Globus pallidus (tissue), 1 donor: ENCODE results near the gene DIP2A.
"Not testable (repeated sequence)": the region's sequence is repeated elsewhere in the genome, so short reads cannot be mapped to it uniquely, and the experiment has no call there.

Source experiments
- DNase-seq: peaks from one replicate; pipeline ENCODE4 v3.0.0-alpha.2; 2015; ENCODE audit warnings: low spot score

DIP2A gene

GRCh38 chr21:46482225-46482845 is 23.6 kb downstream of the DIP2A start:
- no peak for DNase-seq

GRCh38 chr21:46482846-46483231 is 24.1 kb downstream of the DIP2A start:
- DNase-seq, result no peak

- DNase-seq, result no peak
Observed at GRCh38 chr21:46483300-46484295, 24.9 kb downstream of the DIP2A start.

GRCh38 chr21:46486481-46487126 is 27.9 kb downstream of the DIP2A start:
- DNase-seq, result no peak

GRCh38 chr21:46489162-46489663 is 30.5 kb downstream of the DIP2A start:
- no peak for DNase-seq

- DNase-seq, result no peak
Observed at GRCh38 chr21:46489800-46490199, 31.1 kb downstream of the DIP2A start.

GRCh38 chr21:46491553-46491952 is 32.9 kb downstream of the DIP2A start:
- DNase-seq, result no peak

- DNase-seq, result no peak
Observed at GRCh38 chr21:46492851-46493250, 34.2 kb downstream of the DIP2A start.

GRCh38 chr21:46493828-46494227 is 35.1 kb downstream of the DIP2A start:
- DNase-seq, result no peak

GRCh38 chr21:46498335-46499050 is 39.8 kb downstream of the DIP2A start:
- no peak for DNase-seq

GRCh38 chr21:46500224-46500861 is 41.7 kb downstream of the DIP2A start:
- DNase-seq, result no peak

GRCh38 chr21:46503922-46504550 is 45.3 kb downstream of the DIP2A start:
- DNase-seq, result no peak

- no peak for DNase-seq
Observed at GRCh38 chr21:46504666-46505065, 46.0 kb downstream of the DIP2A start.

GRCh38 chr21:46507562-46507961 is 48.9 kb downstream of the DIP2A start:
- DNase-seq, result no peak

- no peak for DNase-seq
Observed at GRCh38 chr21:46509741-46510502, 51.2 kb downstream of the DIP2A start.

- DNase-seq, result peak; percentile 53
Observed at GRCh38 chr21:46515109-46515508, 56.4 kb downstream of the DIP2A start.

GRCh38 chr21:46516068-46516467 is 57.4 kb downstream of the DIP2A start:
- no peak for DNase-seq

GRCh38 chr21:46517361-46517760 is 58.7 kb downstream of the DIP2A start:
- DNase-seq, result peak; percentile 71

GRCh38 chr21:46518983-46519583 is 60.4 kb downstream of the DIP2A start:
- no peak for DNase-seq

GRCh38 chr21:46527393-46527792 is 68.7 kb downstream of the DIP2A start:
- not testable (repeated sequence) for DNase-seq
